Activated CD8-positive, alpha-beta memory T cell treated with anti-CD3 and anti-CD28 coated beads, Interleukin-2, amount 50 U/mL, for 48 hours (primary cell): ENCODE measurements around the gene PPFIBP1.
"Not testable (repeated sequence)": the region's sequence is repeated elsewhere in the genome, so short reads cannot be mapped to it uniquely, and the experiment has no call there.

Experiments used
- DNase-seq: peaks from one replicate; pipeline ENCODE4 v3.0.0-alpha.2; 2020

PPFIBP1 gene

DNA sequence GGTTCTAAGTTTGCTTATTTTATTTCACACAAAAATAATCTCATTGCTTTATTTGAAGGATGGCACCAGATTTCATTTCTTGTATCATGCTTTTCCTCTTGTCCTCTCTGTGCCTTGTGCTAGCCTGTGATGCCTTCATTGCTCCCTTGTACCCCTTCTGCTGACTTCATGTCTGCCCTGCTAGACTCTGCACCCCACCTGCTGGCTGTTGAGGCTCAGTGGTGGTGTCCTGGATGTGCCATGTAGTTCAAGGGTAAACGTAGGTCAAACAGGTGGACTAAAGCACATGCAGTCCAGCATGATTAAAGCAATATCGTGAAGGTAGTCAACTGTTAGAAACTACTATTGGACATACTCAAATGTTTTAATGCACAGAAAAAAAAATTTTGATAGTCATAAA is 208.3 kb downstream of the PPFIBP1 start:
- DNase-seq: no peak

DNA sequence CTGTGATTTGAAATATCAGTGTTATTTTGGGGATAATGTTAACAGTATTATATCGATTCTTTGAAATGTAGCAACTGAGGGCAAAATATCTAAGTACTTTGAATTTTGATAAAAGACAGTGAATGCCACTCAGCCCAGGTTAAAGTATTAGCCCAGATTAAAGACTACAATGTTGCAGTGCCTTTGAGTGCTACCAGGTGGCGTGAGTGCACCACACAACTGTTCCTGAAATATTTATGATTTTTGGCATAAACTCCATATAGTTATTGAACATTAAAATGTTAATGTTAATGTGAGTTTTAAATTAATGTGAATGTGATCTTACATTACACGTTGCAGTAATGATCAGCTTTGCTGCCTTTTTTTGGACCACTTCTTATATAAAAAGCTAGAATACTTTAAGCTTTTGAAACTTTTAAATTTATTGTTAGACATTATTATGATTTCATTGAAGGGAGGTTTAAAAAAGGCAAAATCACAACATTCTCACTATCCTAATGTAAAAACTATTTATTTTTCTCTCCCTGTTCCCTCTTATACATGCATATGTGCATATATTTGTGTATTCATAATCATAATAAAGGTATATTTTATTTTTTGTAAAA is 209.1 kb downstream of the PPFIBP1 start:
- DNase-seq: no peak

DNA sequence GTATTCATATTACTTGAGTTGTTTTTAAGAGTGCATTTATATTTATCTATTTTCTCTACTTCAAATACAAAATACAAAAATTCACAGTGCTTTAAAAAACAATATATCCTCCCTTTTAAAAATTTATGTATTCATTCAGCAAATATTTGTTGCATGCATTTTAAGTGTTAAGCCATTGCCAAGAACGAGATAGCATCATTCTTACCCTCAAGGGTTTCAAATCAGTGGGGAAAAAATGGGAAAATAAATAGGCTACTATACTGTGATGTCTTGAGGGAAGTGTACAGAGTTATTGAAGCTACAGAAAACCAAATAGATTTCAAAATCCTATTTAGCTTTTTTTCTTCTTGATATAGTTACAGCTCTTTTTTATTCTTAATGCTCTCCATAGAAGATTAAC is 209.8 kb downstream of the PPFIBP1 start:
- no peak for DNase-seq

DNA sequence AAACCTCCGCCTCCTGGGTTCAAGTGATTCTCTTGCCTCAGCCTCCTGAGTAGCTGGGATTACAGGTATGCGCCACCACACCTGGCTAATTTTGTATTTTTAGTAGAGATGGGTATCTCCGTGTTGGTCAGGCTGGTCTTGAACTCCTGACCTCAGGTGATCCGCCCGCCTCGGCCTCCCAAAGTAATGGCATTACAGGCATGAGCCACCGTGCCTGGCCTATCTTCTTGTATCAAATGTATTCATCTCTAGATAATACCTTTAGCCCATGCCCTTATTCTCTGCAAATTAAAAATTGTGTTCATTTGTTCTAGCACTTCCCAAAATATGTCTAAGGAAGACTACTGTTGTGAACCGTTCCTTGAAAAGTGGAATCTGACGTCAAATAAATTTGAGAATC is 210.3 kb downstream of the PPFIBP1 start:
- not testable (repeated sequence) for DNase-seq

DNA sequence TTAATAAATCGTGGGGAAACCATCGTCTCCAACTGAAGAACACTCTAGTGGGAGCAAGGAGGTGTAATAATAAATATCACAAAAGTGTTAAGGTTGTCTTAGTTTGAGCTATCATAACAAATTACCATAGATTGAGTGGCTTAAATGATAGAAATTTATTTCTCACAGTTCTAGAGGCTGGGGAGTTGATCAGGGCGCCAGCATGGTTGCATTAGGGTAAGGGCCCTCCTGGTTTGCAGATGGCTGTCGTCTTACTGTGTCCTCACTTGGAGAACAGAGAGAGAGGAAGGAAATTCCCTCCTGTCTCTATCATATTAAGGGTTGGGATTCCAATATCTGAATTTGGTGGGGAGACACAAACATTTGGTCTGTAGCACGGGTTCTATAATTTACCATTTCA is 219.6 kb downstream of the PPFIBP1 start:
- no peak for DNase-seq
